KMS-11 (cell line): ENCODE data around the gene FAM186B.
A peak's percentile ranks its signal among the peaks of the same experiment; 100 is the strongest.

Experiments
- H2AFZ ChIP-seq: fragments of 200-600 bp; sonication (generic); 2 replicates; pipeline ENCODE4 v1.6.1; 2016; ENCODE audit warnings: antibody characterized with exemption, mixed run types, low read depth
- H3K27ac ChIP-seq: fragments of 200-600 bp; sonication (generic); 2 replicates; pipeline ENCODE4 v1.6.1; 2016; ENCODE audit warnings: mild to moderate bottlenecking, mixed run types
- H3K27me3 ChIP-seq: fragments of 200-600 bp; sonication (generic); 2 replicates; pipeline ENCODE4 v1.6.1; 2017; ENCODE audit warnings: mild to moderate bottlenecking, low read depth, mixed run types, moderate library complexity; ENCODE audit not compliant: insufficient read depth
- H3K36me3 ChIP-seq: fragments of 200-600 bp; sonication (generic); 2 replicates; pipeline ENCODE4 v1.6.1; 2017; ENCODE audit warnings: mild to moderate bottlenecking, mixed run types; ENCODE audit not compliant: insufficient read depth
- H3K4me1 ChIP-seq: fragments of 200-600 bp; sonication (generic); 2 replicates; pipeline ENCODE4 v1.6.1; 2016; ENCODE audit warnings: mild to moderate bottlenecking, low read depth, mixed run types; ENCODE audit not compliant: poor library complexity, severe bottlenecking
- H3K4me2 ChIP-seq: fragments of 200-600 bp; sonication (generic); 2 replicates; pipeline ENCODE4 v1.7.0; 2016; ENCODE audit warnings: mild to moderate bottlenecking, mixed run types
- H3K4me3 ChIP-seq: fragments of 200-600 bp; sonication (generic); IDR thresholded peaks from 2 replicates; pipeline ENCODE4 v1.6.1; 2017; ENCODE audit warnings: low read depth, low read length, mixed read lengths; ENCODE audit not compliant: insufficient read depth
- H3K79me2 ChIP-seq: fragments of 200-600 bp; sonication (generic); 2 replicates; pipeline ENCODE4 v1.6.1; 2016; ENCODE audit warnings: low read depth, mixed run types; ENCODE audit not compliant: insufficient read depth
- H3K9ac ChIP-seq: fragments of 200-600 bp; sonication (generic); 2 replicates; pipeline ENCODE4 v1.6.1; 2016; ENCODE audit warnings: mild to moderate bottlenecking, mixed run types
- H4K20me1 ChIP-seq: fragments of 200-600 bp; sonication (generic); 2 replicates; pipeline ENCODE4 v1.6.1; 2016; ENCODE audit warnings: mild to moderate bottlenecking, mixed run types; ENCODE audit not compliant: insufficient read depth
- TF ChIP-seq, protein P1 (sequence below): fragments of 200-600 bp; sonication (generic); conservative IDR thresholded peaks from 2 replicates; pipeline ENCODE4 v1.6.1; 2017; ENCODE audit warnings: low read depth, mild to moderate bottlenecking, antibody characterized with exemption, low read length, moderate library complexity, mixed read lengths

Gene FAM186B

DNA sequence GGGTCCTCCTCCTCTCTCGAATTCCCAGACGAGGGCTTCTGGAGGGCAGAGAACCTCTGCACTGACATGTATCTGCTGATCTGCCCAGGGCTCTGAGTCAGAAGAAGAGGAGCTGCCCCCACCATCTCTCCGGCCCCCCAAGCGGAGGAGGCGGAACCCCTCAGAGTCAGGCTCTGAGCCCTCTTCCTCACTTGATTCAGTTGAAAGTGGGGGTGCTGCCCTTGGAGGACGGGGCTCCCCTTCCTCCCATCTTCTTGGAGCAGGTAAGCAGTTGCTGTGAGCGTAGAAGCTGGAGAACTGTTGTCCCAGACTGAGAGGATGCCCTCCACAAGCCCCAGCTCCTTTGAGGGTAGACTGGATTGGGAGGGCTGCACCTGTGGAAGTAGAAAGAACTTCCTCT lies 37.7 kb upstream of the FAM186B start:
- H3K27me3 ChIP-seq, result no peaks in the 10 kb centered on the region
- no peaks in the 10 kb centered on the region for H3K79me2 ChIP-seq
- no peaks in the 10 kb centered on the region for H3K36me3 ChIP-seq
- H3K4me1 ChIP-seq, result peaks cover 13% of the 10 kb centered on the region
- H3K9ac ChIP-seq, result no peak overlapping the region
- no peak overlapping the region for H3K27ac ChIP-seq
- TF ChIP-seq, protein P1, sequence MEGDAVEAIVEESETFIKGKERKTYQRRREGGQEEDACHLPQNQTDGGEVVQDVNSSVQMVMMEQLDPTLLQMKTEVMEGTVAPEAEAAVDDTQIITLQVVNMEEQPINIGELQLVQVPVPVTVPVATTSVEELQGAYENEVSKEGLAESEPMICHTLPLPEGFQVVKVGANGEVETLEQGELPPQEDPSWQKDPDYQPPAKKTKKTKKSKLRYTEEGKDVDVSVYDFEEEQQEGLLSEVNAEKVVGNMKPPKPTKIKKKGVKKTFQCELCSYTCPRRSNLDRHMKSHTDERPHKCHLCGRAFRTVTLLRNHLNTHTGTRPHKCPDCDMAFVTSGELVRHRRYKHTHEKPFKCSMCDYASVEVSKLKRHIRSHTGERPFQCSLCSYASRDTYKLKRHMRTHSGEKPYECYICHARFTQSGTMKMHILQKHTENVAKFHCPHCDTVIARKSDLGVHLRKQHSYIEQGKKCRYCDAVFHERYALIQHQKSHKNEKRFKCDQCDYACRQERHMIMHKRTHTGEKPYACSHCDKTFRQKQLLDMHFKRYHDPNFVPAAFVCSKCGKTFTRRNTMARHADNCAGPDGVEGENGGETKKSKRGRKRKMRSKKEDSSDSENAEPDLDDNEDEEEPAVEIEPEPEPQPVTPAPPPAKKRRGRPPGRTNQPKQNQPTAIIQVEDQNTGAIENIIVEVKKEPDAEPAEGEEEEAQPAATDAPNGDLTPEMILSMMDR, result no peak
- H4K20me1 ChIP-seq, result no peaks in the 10 kb centered on the region
- H3K4me3 ChIP-seq, result no peak overlapping the region
- no peak overlapping the region for H3K4me2 ChIP-seq
- no peak overlapping the region for H2AFZ ChIP-seq

DNA sequence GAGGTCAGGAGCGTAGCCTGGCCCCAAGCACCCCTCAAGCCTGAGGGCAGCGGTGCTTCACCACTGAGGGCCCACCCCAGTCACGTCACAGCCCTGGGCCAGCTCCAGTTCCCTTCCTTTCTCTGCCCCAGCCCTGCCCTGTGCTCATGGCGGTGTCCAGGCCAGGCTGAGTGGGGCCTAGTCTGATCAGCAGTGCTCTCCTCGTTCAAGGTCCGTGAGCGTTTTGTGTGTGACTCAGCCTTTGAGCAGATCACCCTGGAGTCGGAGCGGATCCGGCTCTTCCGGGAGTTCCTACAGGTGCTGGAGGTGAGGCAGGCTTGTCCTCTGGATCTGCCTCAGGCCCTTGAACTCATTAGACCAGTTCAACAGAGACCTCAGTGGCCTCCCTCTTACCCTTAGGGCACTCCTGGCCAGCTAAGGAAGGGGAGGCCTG lies 36.9 kb upstream of the FAM186B start:
- Histone ChIP-seq H3K27ac (no peak overlapping the region), H3K9ac (no peak overlapping the region), H3K27me3 (no peaks in the 10 kb centered on the region), H2AFZ (no peak overlapping the region), H3K79me2 (no peaks in the 10 kb centered on the region), H3K4me1 (peaks cover 10% of the 10 kb centered on the region), H3K4me3 (no peak overlapping the region), H4K20me1 (no peaks in the 10 kb centered on the region), H3K4me2 (no peak overlapping the region), H3K36me3 (no peaks in the 10 kb centered on the region)
- TF ChIP-seq, protein P1, result no peak

DNA sequence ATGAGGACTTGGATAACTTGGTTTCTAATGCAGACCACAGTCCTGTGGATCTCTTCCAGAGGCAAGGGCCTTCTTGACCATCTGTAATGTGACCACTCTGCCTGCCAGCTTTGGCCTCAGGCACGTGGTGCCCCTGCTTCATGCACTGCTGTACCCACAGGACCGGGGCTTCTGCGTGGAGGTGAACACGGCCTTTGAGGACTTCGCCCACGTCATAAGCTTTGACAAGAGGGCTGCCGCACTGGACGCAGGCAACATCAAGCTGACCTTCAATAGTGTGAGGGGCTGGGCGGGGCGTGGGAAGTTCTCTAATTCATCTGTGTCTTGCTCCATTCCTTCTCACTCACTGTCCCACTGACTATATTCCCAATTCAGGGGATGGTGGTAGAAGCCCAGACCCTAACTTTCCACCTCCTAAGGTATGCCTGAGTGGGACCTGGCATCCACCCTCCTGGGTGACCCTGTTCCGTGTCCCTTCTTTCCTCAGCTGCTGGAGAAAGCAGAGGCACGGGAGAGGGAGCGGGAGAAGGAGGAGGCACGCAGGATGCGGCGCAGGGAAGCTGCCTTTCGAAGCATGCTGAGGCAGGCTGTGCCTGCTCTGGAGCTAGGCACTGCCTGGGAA lies 36.4 kb upstream of the FAM186B start:
- TF ChIP-seq, protein P1, result no peak
- no peak overlapping the region for H2AFZ ChIP-seq
- H3K27me3 ChIP-seq, result no peaks in the 10 kb centered on the region
- H4K20me1 ChIP-seq, result no peaks in the 10 kb centered on the region
- H3K4me3 ChIP-seq, result no peak overlapping the region
- no peak overlapping the region for H3K4me2 ChIP-seq
- H3K27ac ChIP-seq, result no peak overlapping the region
- no peaks in the 10 kb centered on the region for H3K79me2 ChIP-seq
- peaks cover 15% of the 10 kb centered on the region for H3K4me1 ChIP-seq
- H3K36me3 ChIP-seq, result no peaks in the 10 kb centered on the region
- no peak overlapping the region for H3K9ac ChIP-seq

DNA sequence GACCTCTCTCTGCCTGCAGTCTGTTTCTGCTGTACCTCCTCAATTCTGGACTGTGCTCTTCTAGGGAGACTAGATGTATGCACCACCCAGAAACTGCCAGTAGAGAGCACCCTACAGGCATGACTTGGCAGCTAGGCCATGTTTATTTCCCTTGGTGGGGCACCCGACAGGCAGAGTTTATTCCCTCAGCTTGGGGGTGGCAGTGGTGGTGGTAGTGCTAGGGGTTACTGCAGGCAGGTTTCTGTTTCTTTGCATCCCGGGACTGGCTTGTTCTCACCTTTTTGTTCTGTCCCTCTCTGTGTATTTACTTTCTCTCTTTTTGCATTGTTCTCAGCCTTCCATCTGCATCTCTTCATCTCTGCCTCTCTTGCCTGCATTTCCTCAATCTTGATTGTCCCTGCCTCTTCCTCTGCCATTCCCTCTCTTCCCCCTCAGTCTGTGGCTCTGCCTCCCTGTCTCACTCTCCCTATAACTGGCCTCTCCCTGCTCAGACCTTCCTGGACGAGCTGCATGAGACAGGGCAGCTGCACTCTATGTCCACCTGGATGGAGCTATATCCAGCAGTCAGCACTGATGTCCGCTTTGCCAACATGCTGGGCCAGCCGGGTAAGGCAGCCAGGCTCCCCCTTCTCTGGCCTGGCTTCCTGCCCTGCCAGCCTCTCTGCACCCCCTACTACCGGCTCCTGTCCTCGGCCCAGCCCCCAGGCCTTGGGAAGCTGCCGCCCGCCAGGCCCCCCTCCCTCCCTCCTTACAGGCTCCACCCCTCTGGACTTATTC lies 31.7 kb upstream of the FAM186B start:
- Histone ChIP-seq H3K27me3 (no peaks in the 10 kb centered on the region), H2AFZ (peak overlapping the region; percentile 19; the same call in 1 of the 2 replicates), H3K4me2 (peak overlapping the region; percentile 19; the same call in 1 of the 2 replicates), H3K36me3 (no peaks in the 10 kb centered on the region), H3K4me1 (peaks cover 12% of the 10 kb centered on the region), H4K20me1 (no peaks in the 10 kb centered on the region), H3K4me3 (no peak overlapping the region), H3K27ac (peak overlapping the region; percentile 35; the same call in 1 of the 2 replicates), H3K9ac (no peak overlapping the region), H3K79me2 (no peaks in the 10 kb centered on the region)
- TF ChIP-seq, protein P1, result peak; percentile 81
